ENCODE measurements around the gene PHF21B.

GRCh38 chr22:44865193-44866057, 144.4 kb downstream of the PHF21B start:
- TF ChIP-seq CTCF (IDR thresholded peaks at IDR 0.05) (no peak), POLR2A (IDR thresholded peaks at IDR 0.05) (no peak), POLR2AphosphoS5 (IDR thresholded peaks at IDR 0.05) (no peak)

Data from suprapubic skin (tissue), 4 donors.